ENCODE measurements around the gene AICDA.

AICDA gene

DNA sequence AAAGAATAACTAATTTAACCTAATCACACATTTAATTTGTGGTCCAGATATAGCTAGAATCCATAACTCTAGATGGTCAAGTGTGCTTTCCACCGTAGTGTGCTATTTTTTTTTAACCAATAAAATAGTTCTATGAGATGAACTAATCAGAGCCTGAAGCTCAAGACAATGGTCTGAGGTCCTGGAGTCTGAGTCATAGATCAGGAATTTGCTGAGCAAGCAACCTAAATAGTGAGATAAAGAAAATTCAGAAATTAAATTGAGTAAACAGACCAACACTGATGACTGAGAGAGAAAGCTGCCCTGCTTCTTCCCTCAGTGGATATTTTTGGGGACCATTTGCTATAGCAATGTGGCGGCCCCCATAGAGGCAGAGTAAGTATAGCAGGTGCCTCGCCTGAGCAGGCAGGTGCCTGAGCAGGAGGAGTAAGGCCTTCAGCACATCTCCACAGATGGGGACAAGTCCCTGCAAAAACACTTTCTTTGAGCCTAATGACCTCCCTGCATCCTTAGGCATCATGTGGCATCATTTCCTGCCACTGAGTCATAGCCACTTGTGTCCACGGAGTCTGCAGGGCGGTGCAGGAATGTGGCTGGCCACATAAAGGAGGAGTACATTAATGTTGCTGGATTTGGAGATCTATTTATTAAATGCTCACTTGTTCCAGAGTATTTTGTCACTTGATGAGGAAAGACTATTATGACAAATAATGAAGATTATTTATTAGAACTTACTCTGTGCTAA lies 58.0 kb downstream of the AICDA start:
- DNase-seq (ENCODE audit: low read depth), result no peak

DNA sequence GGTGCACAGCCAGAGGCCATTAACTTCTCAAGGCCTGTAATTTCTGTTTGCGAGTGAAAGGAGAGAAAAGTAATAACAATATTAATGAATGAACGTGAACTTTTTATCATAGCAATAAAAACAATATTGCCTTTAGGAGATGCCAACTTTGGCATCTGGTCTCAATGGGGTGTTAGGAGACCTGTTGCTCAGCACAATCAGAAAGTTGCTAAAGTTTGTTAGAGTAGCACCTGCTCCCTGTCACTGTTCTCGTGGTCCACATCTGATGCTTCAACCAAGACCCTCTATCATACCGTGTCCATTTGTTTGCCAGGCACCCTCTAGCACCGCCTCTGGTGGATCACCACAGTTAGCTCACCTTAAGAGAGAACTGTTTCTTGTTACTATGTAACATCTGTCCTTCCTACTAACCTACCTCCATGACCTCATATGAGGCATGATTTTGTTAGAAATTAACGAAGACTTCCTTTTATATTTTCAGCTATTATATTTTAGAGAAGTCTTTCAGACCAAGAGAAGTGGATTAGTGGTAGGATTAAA lies 59.5 kb downstream of the AICDA start:
- no peak for DNase-seq (ENCODE audit: low read depth)

Measured in stromal cell of bone marrow (primary cell).